Measurements from ENCODE around the gene LTF.
"Not testable (repeated sequence)": the region's sequence is repeated elsewhere in the genome, so short reads cannot be mapped to it uniquely, and the experiment has no call there.

LTF gene

GRCh38 chr3:46417841-46418611, 46.7 kb downstream of the LTF start:
- intact Hi-C loops (cut with DNase I) = no loop called here
- DNase-seq = peak in 1 of 10 donors; percentile 24

GRCh38 chr3:46416811-46417510, 47.7 kb downstream of the LTF start:
- DNase-seq = peak in 1 of 10 donors; percentile 3
- intact Hi-C loops (cut with DNase I) = no loop called here

- DNase-seq = peak in 1 of 10 donors; percentile 31
- intact Hi-C loops (cut with DNase I) = no loop called here
Measured at GRCh38 chr3:46416125-46416810, 48.4 kb downstream of the LTF start.

GRCh38 chr3:46414739-46415138, 50.0 kb downstream of the LTF start:
- intact Hi-C loops (cut with DNase I) = no loop called here
- peak in 1 of 10 donors; percentile 11 for DNase-seq

GRCh38 chr3:46413951-46414350, 50.8 kb downstream of the LTF start:
- intact Hi-C loops (cut with DNase I) = no loop called here
- DNase-seq = peak in 1 of 10 donors; percentile 37

GRCh38 chr3:46412786-46413298, 51.9 kb downstream of the LTF start:
- intact Hi-C loops (cut with DNase I) = no loop called here
- no peak for DNase-seq

GRCh38 chr3:46411271-46411670, 53.4 kb downstream of the LTF start:
- DNase-seq = no peak
- intact Hi-C loops (cut with DNase I) = no loop called here

- intact Hi-C loops (cut with DNase I) = no loop called here
Measured at GRCh38 chr3:46410669-46411068, 54.0 kb downstream of the LTF start.

GRCh38 chr3:46409739-46410489, 54.8 kb downstream of the LTF start:
- DNase-seq = peak in 9 of 10 donors; percentile 16 to 94 (median 61)
- intact Hi-C loops (cut with DNase I) = no loop called here

More at GRCh38 chr3:46410669-46411068, 54.0 kb downstream of the LTF start:
- no peak for DNase-seq

- DNase-seq = no peak
Measured at GRCh38 chr3:46408853-46409252, 55.9 kb downstream of the LTF start.

GRCh38 chr3:46407970-46408369, 56.7 kb downstream of the LTF start:
- intact Hi-C loops (cut with DNase I) = no loop called here
- peak in 3 of 10 donors; percentile 33 to 73 (median 50) for DNase-seq

More at GRCh38 chr3:46408853-46409252, 55.9 kb downstream of the LTF start:
- intact Hi-C loops (cut with DNase I) = no loop called here

- intact Hi-C loops (cut with DNase I) = no loop called here
- DNase-seq = peak in 1 of 10 donors; percentile 23
Measured at GRCh38 chr3:46406788-46407611, 57.7 kb downstream of the LTF start, which contains the start of the genes CCR5AS and CCRL2. CCR5AS (minus strand) TSS chr3:46407066. CCRL2 (plus strand) TSS chr3:46407259; CDS start chr3:46408080, 821 bp downstream.

GRCh38 chr3:46406443-46406787, 58.3 kb downstream of the LTF start:
- intact Hi-C loops (cut with DNase I) = no loop called here
- no peak for DNase-seq

GRCh38 chr3:46405301-46406019, 59.2 kb downstream of the LTF start:
- DNase-seq = no peak
- intact Hi-C loops (cut with DNase I) = no loop called here

- DNase-seq; intact Hi-C loops (cut with DNase I): not testable (repeated sequence)
Measured at GRCh38 chr3:46402902-46403301, 61.8 kb downstream of the LTF start.

GRCh38 chr3:46401579-46401978, 63.1 kb downstream of the LTF start:
- intact Hi-C loops (cut with DNase I) = no loop called here

GRCh38 chr3:46400846-46401245, 63.9 kb downstream of the LTF start:
- intact Hi-C loops (cut with DNase I) = no loop called here
- DNase-seq = no peak

More at GRCh38 chr3:46401579-46401978, 63.1 kb downstream of the LTF start:
- DNase-seq = no peak

- intact Hi-C loops (cut with DNase I) = no loop called here
- DNase-seq = no peak
Measured at GRCh38 chr3:46400000-46400734, 64.5 kb downstream of the LTF start.
